Endothelial cell of umbilical vein (primary cell): ENCODE results near the gene DBP. TPM values are rescaled to one million over a fixed set of nuclear protein-coding genes. Genes with fewer than 3 reads are reported as not detected.

Experiments
- BruUV-seq: library from RNA; stranded (reverse); fragments of 400-500 nt; replicated peaks from 2 replicates; lab custom pipeline; 2021; lab: Mats Ljungman, UMichigan
- CTCF ChIA-PET: fragments of 300-600, 350-600 bp; sonication (Branson Sonifier 250); formaldehyde crosslinking; loops from one replicate; lab custom pipeline; 2021; ENCODE audit warnings: antibody characterized with exemption, inconsistent platforms; lab: Charles Lee
- POLR2A ChIA-PET: fragments of 300-600, 350-600 bp; sonication (Branson Sonifier 250); formaldehyde crosslinking; loops from one replicate; lab custom pipeline; 2021; ENCODE audit warnings: antibody characterized with exemption, inconsistent platforms; lab: Charles Lee
- DNase-seq: peaks from one replicate; pipeline ENCODE4 v3.0.0-alpha.2; 2011; ENCODE audit warnings: low read depth, low spot score
- FAIRE-seq: peaks from 2 replicates; lab custom pipeline; 2011; peaks lifted over from hg19 to GRCh38; lab: Jason Lieb, UNC
- H2AFZ ChIP-seq: 2 replicates; pipeline ENCODE4 v1.6.0; 2012; ENCODE audit warnings: low read depth, low read length, control low read depth, inconsistent platforms
- H3K27ac ChIP-seq: 2 replicates; pipeline ENCODE4 v1.5.1; 2011; ENCODE audit warnings: low read depth, mild to moderate bottlenecking, control low read depth, low read length, moderate library complexity; ENCODE audit not compliant: insufficient read depth
- H3K27me3 ChIP-seq, 2 experiments: 2 replicates each; pipeline versions ENCODE4 v1.6.0 to v1.6.1; 2011; ENCODE audit warnings: low read length in 2 of 2, mixed read lengths in 1 of 2; ENCODE audit not compliant: control insufficient read depth in 2 of 2, insufficient read depth in 2 of 2
- H3K36me3 ChIP-seq, 2 experiments: 2 replicates in 1 of 2; 3 replicates in 1 of 2; pipeline ENCODE4 v1.5.1; 2011; ENCODE audit warnings: low read length in 2 of 2, mild to moderate bottlenecking in 1 of 2, moderate library complexity in 1 of 2; ENCODE audit not compliant: control insufficient read depth in 2 of 2, insufficient read depth in 2 of 2; ENCODE audit errors: extremely low read depth in 1 of 2
- H3K4me1 ChIP-seq: 3 replicates; pipeline ENCODE4 v1.5.1; 2011; ENCODE audit warnings: mild to moderate bottlenecking, low read length; ENCODE audit not compliant: control insufficient read depth, insufficient read depth; ENCODE audit errors: extremely low read depth
- H3K4me2 ChIP-seq: 2 replicates; pipeline ENCODE4 v1.6.1; 2011; ENCODE audit warnings: low read length, control low read depth, mixed read lengths; ENCODE audit not compliant: insufficient read depth
- H3K4me3 ChIP-seq, 3 experiments: fragments of 200-600 bp in 1 of 3; sonication (generic), shearing (Covaris generic) in 1 of 3; replicated peaks in 1 of 3; 2 replicates each; pipeline ENCODE4 v1.5.1; 2011 to 2016; ENCODE audit warnings: control low read depth in 3 of 3, low read length in 3 of 3, mild to moderate bottlenecking in 2 of 3, inconsistent platforms in 1 of 3, low read depth in 1 of 3, moderate library complexity in 1 of 3; ENCODE audit not compliant: insufficient read depth in 1 of 3
- H3K79me2 ChIP-seq: 2 replicates; pipeline ENCODE4 v1.6.0; 2012; ENCODE audit warnings: low read length, inconsistent platforms; ENCODE audit not compliant: control insufficient read depth, insufficient read depth
- H3K9ac ChIP-seq: replicated peaks from 2 replicates; pipeline ENCODE3; 2011; ENCODE audit warnings: low read length, control low read depth; ENCODE audit not compliant: insufficient read depth; ENCODE audit errors: extremely low read depth
- H3K9me1 ChIP-seq: replicated peaks from 3 replicates; pipeline ENCODE4 v1.6.0; 2011; ENCODE audit warnings: mild to moderate bottlenecking, low read length; ENCODE audit not compliant: control insufficient read depth, insufficient read depth; ENCODE audit errors: extremely low read depth
- H3K9me3 ChIP-seq: replicated peaks from 2 replicates; pipeline ENCODE4 v1.5.1; 2012; ENCODE audit warnings: low read length, inconsistent platforms; ENCODE audit not compliant: control insufficient read depth, insufficient read depth
- H4K20me1 ChIP-seq: replicated peaks from 2 replicates; pipeline ENCODE3; 2011; ENCODE audit warnings: mild to moderate bottlenecking, low read length; ENCODE audit not compliant: control insufficient read depth, insufficient read depth; ENCODE audit errors: extremely low read depth
- EZH2 ChIP-seq: IDR thresholded peaks from 2 replicates; pipeline ENCODE4 v1.6.1; 2012; ENCODE audit warnings: borderline replicate concordance, low read depth, mild to moderate bottlenecking, moderate library complexity, low read length, inconsistent platforms; ENCODE audit not compliant: severe bottlenecking
- FOS ChIP-seq: IDR thresholded peaks from 2 replicates; pipeline ENCODE4 v1.6.1; 2011; ENCODE audit warnings: mild to moderate bottlenecking, low read length, moderate library complexity, borderline replicate concordance; ENCODE audit not compliant: insufficient read depth
- GATA2 ChIP-seq: IDR thresholded peaks from 2 replicates; pipeline ENCODE4 v1.7.0; 2011; ENCODE audit warnings: low read depth, mild to moderate bottlenecking, moderate library complexity, mixed read lengths, low read length; ENCODE audit not compliant: insufficient read length, insufficient read depth
- JUN ChIP-seq: IDR thresholded peaks from 2 replicates; pipeline ENCODE4 v1.6.1; 2011; ENCODE audit warnings: borderline replicate concordance, low read depth; ENCODE audit not compliant: insufficient read length, insufficient read depth
- MYC ChIP-seq: IDR thresholded peaks from one replicate; pipeline ENCODE4 v1.6.1; 2011; ENCODE audit warnings: mild to moderate bottlenecking, low read depth, low read length
- POLR2A ChIP-seq: IDR thresholded peaks from 2 replicates; pipeline ENCODE4 v1.6.1; 2012; ENCODE audit warnings: low read depth, mild to moderate bottlenecking, control low read depth, low read length
- POLR2AphosphoS5 ChIP-seq: IDR thresholded peaks from 2 replicates; pipeline ENCODE4 v1.6.1; 2012; ENCODE audit warnings: low read depth, mild to moderate bottlenecking, control low read depth, low read length, moderate library complexity; ENCODE audit not compliant: insufficient read depth
- dilution Hi-C: fragments of 300-500 bp; cut with MboI; formaldehyde crosslinking; loops from one replicate; pipeline ENCODE4 v1.15.0; 2019; ENCODE audit warnings: low sequenced_read_pairs; ENCODE audit not compliant: extremely low pct_ligation_motif_present
- intact Hi-C: fragments of 100-400 bp; cut with micrococcal nuclease; formaldehyde crosslinking; loops from one replicate; pipeline ENCODE4 v1.10.0; 2022
- polyA plus RNA-seq, 4 experiments: library from polyadenylated mRNA; depleted of rRNA in 3 of 4; stranded (reverse) in 3 of 4; unstranded in 1 of 4; fragments of >200 nt; gene quantifications; 2 replicates each; pipeline versions ENCODE4 v1.2.1 to v1.2.3, GENCODE V29; 2011 to 2012; ENCODE audit warnings: missing spikeins in 1 of 4
- total RNA-seq: library from RNA; stranded (reverse); gene quantifications from 2 replicates; pipeline ENCODE4 v1.2.3, GENCODE V29; 2021
- TF ChIP-seq, protein P1 (sequence below), 2 donors: IDR thresholded peaks; 1 replicate in 1 of 2; 2 replicates in 1 of 2; pipeline ENCODE4 v1.5.1; 2011; ENCODE audit warnings: low read length in 2 of 2, mild to moderate bottlenecking in 2 of 2, moderate library complexity in 2 of 2, control low read depth in 1 of 2, inconsistent platforms in 1 of 2, low read depth in 1 of 2; ENCODE audit not compliant: insufficient read depth in 1 of 2; ENCODE audit errors: extremely low read depth in 1 of 2
- TF ChIP-seq, protein P2 (sequence below): IDR thresholded peaks from 2 replicates; pipeline ENCODE4 v1.6.1; 2011; ENCODE audit not compliant: insufficient read depth, insufficient read length

Gene DBP
- total and polyA plus RNA-seq, 2 donors (not counting 3 experiments of a cell fraction or from before 2014, with no cell fraction given) = 1.5 to 1.8 TPM

DNA sequence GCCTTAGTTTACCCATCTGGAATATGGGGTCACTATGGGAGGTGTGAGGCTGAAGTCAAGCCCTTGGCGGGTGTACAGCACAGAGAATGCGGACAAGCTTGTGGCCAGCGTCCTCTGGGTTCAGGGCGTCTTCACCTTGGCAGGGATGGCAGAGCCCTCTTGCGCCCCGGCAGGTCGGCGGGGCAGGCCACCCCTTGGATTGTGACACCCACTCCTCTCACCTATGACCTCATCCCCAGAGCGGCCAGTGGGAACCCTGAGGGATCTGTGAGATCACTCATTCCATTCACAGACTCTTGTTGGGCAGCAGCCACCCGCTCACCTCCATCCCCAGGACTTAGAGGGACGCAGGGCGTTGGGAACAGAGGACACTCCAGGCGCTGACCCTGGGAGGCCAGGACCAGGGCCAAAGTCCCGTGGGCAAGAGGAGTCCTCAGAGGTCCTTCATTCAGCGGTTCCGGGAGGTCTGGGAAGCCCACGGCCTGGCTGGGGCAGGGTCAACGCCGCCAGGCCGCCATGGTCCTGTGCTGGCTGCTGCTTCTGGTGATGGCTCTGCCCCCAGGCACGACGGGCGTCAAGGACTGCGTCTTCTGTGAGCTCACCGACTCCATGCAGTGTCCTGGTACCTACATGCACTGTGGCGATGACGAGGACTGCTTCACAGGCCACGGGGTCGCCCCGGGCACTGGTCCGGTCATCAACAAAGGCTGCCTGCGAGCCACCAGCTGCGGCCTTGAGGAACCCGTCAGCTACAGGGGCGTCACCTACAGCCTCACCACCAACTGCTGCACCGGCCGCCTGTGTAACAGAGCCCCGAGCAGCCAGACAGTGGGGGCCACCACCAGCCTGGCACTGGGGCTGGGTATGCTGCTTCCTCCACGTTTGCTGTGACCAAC lies 30.5 kb downstream of the DBP start, which contains the start of gene SPACA4:
TSS of gene SPACA4 (plus strand) at position 280 of the 896 bp plus-strand sequence. CDS start at position 517, 237 bp downstream.
- H3K36me3 ChIP-seq = no peaks in the 10 kb centered on the region
- intact Hi-C loops (no loop called here), dilution Hi-C loops (no loop called here)
- H3K4me2 ChIP-seq = no peak within 1 kb of the TSS
- no peak within 1 kb of the TSS for H3K9ac ChIP-seq
- POLR2A ChIA-PET = interaction anchor here (1.1 kb wide), 1 partner anchor 12 kb away, joined by 3 read pairs; the partner anchor contains the start of genes RPL18 and SPHK2
- BruUV-seq = no TSS peak
- H3K4me1 ChIP-seq = no peaks in the 10 kb centered on the region
- H3K27me3 ChIP-seq = no peaks in the 10 kb centered on the region
- DNase-seq (no peak), FAIRE-seq (no peak)
- H3K9me1 ChIP-seq = no peaks in the 10 kb centered on the region
- no peak within 1 kb of the TSS for H3K27ac ChIP-seq
- H2AFZ ChIP-seq = no peak within 1 kb of the TSS
- no peaks in the 10 kb centered on the region for H4K20me1 ChIP-seq
- H3K9me3 ChIP-seq = no peaks in the 10 kb centered on the region
- no peak within 1 kb of the TSS for H3K4me3 ChIP-seq
- CTCF ChIA-PET = interaction anchor here (1.0 kb wide), 1 partner anchor 22 kb away, joined by 4 read pairs; no protein-coding TSS in a partner anchor
- no peaks in the 10 kb centered on the region for H3K79me2 ChIP-seq
- no peak for TF ChIP-seq FOS
- TF ChIP-seq, protein P1, sequence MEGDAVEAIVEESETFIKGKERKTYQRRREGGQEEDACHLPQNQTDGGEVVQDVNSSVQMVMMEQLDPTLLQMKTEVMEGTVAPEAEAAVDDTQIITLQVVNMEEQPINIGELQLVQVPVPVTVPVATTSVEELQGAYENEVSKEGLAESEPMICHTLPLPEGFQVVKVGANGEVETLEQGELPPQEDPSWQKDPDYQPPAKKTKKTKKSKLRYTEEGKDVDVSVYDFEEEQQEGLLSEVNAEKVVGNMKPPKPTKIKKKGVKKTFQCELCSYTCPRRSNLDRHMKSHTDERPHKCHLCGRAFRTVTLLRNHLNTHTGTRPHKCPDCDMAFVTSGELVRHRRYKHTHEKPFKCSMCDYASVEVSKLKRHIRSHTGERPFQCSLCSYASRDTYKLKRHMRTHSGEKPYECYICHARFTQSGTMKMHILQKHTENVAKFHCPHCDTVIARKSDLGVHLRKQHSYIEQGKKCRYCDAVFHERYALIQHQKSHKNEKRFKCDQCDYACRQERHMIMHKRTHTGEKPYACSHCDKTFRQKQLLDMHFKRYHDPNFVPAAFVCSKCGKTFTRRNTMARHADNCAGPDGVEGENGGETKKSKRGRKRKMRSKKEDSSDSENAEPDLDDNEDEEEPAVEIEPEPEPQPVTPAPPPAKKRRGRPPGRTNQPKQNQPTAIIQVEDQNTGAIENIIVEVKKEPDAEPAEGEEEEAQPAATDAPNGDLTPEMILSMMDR (IDR thresholded peaks at IDR 0.05; ENCODE audit: extremely low read depth in 1 of 2, insufficient read depth in 1 of 2, low read depth in 1 of 2, low read length in 2 of 2) = no peak
- no peak for TF ChIP-seq GATA2
- no peak for TF ChIP-seq POLR2A
- TF ChIP-seq, protein P2, sequence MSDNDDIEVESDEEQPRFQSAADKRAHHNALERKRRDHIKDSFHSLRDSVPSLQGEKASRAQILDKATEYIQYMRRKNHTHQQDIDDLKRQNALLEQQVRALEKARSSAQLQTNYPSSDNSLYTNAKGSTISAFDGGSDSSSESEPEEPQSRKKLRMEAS = no peak
- no peak for TF ChIP-seq MYC
- TF ChIP-seq EZH2 = no peak
- no peak for TF ChIP-seq POLR2AphosphoS5
- no peak for TF ChIP-seq JUN
